Inflammatory macrophage treated with lipopolysaccharide for 4 hours (primary cell): Measurements from ENCODE around the gene RPTOR.

Experiments used
- DNase-seq: peaks from one replicate; pipeline ENCODE4 v3.0.0-alpha.2; 2020

Gene RPTOR

GRCh38 chr17:80902963-80903611, 358.4 kb downstream of the RPTOR start:
- DNase-seq, result no peak

- no peak for DNase-seq
Observed at GRCh38 chr17:80904036-80904753, 359.6 kb downstream of the RPTOR start.

GRCh38 chr17:80905586-80906230, 361.1 kb downstream of the RPTOR start:
- no peak for DNase-seq

DNA sequence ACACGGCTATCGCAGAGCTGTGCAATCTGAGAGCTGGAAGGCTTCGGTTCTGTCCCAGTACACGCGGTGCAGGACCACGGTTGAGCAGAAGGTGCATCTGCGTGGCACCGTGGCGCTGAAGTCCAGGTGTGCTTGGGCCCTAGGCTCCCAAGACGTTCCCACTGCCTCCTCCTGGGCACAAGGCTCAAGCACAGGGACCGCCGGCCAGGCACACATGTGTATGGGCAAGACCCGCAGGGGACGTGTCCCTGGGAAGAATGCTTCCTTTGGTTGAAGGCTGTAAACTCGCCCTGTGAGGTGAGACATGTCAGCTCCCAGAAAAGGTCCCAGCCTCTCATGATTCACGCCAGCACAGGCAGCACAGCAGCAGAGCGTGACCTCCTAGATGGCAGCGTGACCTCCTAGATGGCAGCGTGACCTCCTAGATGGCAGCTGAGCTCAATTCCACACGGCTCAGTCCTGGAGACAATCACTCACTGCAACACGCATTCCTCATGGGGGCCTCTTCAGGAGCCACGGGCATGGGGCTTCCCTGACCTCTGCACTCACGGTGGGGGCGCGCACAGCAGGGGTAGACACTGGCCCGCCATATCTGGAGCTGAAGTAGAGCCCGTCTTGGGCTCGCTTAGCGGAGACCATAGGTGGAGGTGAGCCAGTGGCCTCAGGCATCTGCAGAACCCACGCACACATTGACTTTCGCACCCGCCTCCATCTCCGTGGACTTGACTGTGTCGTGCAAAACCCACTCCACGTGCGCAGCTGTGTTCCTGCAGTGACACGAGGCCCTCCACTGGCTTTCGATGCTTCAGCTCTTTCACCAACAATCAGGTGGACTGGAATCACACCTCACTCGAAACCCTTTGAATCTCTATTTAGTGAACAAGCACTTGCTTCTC, 362.0 kb downstream of the RPTOR start:
- DNase-seq, result no peak

DNA sequence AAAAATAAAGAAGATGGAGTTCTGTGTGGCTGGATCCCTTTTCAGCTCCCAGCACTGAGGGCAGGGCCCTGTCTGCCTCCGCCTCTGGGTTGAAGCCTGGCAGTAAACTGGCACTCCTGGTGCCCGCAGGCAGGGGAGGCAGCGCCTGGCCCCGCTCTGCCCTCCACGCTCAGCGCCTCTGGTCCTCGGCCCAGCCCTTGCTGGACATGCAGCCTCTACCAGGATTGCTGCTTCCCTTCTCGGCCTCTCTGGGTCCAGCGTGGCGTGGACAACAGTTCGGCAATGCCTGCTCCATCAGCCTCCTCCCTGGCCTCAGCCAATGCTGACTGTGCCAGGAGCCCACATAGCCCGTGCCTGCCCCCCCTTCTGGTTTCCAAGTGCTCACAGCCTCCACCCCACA, 362.6 kb downstream of the RPTOR start:
- no peak for DNase-seq

DNA sequence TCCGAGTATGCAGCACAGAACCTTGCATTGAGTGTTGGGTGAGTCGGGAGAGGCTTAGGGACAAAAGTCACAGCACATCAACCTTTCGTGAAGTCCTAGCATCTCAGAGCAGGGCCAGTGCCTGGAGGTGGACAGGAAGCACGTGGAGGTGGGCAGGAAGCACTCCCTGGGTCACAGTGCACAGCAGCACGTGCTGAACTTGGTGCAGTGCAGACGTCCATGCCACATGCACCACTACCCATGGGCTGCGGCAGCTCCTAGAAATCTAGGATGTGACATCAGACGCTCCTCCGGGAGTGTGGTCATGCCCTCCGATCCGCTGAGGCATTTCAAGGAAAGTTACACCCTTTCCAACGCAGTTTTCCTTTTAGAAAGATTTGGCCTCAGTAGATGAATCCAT, 363.6 kb downstream of the RPTOR start:
- no peak for DNase-seq

DNA sequence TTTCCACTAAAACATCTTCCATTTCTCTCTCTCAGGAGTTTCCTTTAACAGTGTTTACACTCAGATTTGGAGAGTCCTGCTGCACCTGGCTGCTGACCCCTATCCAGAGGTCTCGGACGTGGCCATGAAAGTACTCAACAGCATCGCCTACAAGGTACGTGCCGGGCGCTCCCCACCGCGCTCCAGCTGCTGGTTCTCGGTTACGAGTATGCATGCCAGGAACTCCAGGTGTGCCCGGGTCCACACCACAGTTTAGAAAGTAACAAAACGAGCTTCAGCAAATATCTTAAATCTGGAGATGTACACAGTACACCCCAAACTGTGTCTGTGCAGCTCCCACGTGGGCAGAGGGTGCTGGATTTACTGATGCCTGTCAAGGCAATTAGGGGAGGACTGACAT, 364.1 kb downstream of the RPTOR start:
- no peak for DNase-seq

- no peak for DNase-seq
Observed at GRCh38 chr17:80909635-80910034, 365.0 kb downstream of the RPTOR start.

GRCh38 chr17:80910043-80910442, 365.4 kb downstream of the RPTOR start:
- no peak for DNase-seq

DNA sequence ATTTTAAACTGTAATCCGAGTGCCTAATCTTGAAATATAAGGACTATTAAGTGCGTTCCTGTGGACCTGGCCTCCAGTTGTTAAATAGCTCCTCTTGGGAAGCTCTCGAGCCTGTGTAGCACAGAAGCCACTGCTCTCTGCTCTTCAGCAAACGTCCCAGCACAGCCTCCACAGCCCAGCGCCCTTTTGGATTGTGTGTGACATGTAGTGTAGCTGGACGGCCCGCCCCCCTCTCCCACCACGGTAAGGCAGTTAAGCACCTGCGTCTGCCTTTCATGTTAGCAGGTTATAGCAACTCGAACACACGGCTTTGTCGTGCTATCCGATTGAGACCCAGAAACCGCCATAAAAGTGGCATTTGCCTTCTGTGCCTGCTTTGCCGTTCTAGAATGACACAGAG, 367.8 kb downstream of the RPTOR start:
- DNase-seq, result no peak

DNA sequence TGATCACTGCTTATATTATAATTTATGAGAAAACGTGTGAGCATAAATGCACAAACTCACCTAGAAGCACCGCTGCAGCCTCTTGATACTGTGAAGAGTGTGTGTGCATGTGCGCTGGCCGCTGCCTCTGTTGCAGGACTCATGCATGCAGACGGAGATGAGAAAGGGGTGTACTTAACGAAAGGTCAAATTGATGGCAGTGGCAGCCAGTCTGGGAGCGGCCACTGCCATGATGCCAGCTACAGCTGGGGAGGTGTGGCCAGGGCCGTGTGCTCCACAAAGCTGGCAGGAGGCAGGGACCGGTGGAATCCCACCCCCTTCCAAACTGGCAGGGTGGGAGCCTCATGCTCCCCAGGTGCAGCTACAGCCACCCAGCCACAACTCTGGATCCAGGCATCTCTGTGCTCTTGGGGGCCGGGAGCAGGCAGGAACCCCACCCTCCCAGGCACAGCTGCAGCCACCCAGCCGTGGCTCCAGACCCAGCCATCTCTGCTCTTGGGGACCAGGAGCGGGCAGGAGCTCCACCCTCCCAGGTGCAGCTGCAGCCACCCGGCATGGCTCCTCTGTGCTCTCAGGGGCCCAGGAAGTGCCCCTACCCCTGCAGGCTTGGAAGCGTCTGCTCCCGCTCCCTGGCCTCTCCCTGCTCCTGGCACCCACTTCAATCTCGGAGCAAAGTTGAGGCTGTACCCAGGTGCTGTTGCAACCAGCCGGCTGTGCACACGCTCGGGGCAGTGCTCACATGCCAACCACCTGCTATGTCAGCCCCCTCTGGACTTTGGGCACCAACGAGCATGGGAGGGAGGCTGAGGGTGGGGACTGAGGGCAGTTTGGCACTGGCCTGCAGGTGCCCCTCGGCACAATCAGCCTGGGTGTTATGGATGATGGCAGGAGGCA, 369.5 kb downstream of the RPTOR start:
- no peak for DNase-seq

DNA sequence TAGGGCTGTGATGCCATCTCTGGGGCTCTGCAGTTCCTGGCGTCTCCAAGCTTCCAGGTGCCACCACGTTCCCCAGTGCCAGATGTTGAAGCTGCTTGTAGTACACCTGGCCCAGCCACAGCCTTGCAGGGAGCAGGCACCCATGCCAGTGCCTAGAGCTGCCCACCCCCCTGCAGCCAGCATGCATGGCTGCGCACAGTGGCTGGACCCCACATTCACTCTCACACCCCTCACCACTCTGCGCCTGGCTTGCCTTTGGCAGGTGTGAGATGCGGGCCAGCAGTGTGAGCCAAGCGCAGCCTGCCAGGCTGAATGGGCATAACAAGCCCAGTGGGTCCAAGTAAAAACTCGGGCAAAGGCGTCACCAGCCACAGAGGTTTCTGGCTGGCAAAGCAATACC, 371.6 kb downstream of the RPTOR start:
- DNase-seq, result no peak

- DNase-seq, result no peak
Observed at GRCh38 chr17:80917716-80918560, 373.3 kb downstream of the RPTOR start.

- no peak for DNase-seq
Observed at GRCh38 chr17:80918731-80919130, 374.1 kb downstream of the RPTOR start.

- no peak for DNase-seq
Observed at GRCh38 chr17:80919331-80920311, 375.0 kb downstream of the RPTOR start.

GRCh38 chr17:80920441-80920840, 375.8 kb downstream of the RPTOR start:
- DNase-seq, result no peak

- no peak for DNase-seq
Observed at GRCh38 chr17:80921159-80921558, 376.5 kb downstream of the RPTOR start.

DNA sequence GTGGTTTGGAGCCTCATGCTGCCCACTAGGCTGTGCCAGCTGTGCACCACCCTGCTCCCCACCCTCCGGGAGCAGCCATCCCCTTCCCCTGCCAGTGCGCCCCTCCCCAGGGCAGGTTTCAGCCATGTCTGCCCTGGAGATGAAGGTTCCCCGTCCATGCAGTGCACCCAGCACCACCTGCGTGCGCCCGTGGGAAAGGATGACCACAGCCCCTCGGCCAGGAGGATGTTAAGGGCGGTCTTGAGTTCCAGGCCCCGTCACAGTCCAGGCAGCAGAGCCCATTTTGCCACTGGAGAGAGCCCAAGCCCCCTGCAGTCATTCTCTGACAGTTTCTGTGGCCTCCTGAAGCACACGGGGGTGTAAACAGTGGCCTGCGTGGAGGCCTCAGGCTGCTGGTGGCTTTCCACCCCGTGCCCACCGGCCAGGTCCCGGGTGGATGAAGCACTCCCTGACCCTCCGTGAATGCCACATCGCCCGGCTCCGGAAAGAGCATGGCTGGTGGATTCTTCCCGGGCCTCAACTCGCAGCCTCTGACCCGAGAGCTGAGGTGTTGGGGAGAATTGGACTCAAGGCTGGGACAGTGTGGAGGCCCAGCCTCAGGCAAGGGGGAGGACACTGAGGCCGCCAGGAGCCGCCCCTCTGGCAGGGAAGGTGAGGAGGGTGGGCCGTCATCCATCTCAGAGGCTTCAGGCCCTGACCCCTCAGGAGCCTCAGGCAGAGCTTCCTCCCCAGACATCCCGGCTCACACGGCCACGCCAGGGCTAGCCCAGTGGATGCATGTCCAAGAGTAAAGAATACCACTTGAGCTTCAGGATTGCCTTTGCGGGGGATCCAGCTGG, 377.3 kb downstream of the RPTOR start:
- no peak for DNase-seq

DNA sequence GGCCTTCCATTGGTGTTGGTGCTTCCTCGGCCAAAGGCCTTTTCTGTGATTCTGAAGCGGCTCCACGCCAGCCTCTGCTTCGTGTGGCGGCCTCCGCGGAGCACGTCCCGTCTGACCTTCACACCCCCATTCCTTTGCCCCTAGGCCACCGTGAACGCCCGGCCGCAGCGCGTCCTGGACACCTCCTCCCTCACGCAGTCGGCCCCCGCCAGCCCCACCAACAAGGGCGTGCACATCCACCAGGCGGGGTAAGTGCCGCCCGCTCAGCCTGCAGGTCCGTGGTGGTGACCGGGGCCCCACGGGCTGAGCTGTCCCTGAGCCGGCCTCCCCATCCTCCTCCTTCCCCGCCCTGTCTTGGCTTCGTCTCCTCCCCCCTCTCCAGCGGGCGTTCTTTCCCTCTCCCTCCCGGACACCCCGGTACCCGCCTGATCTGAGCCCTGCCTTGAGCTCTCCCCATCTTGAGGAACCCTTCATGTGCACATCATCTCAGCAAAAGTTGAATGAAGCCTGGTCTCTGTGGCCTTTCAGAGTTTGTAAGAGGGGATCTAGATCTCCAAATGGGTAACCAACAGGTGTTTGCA, 378.0 kb downstream of the RPTOR start:
- DNase-seq, result no peak
